Thyroid gland (tissue), 4 donors: ENCODE results near the gene WLS. TPM values are rescaled to one million over a fixed set of nuclear protein-coding genes. Genes with fewer than 3 reads are reported as not detected.

ENCODE experiments used
- DNase-seq, 2 donors: peaks; one replicate each; pipeline ENCODE4 v3.0.0-alpha.2; 2019
- H3K27ac ChIP-seq, 3 donors: fragments of 200-600 bp; sonication (generic); 1 replicate in 2 of 3; 2 replicates in 1 of 3; pipeline ENCODE4 v1.5.1; 2016 to 2019; ENCODE audit warnings: mild to moderate bottlenecking in 1 of 3, moderate library complexity in 1 of 3
- H3K27me3 ChIP-seq: fragments of 200-600 bp; sonication (generic); one replicate; pipeline ENCODE4 v1.5.1; 2019
- H3K36me3 ChIP-seq, 2 donors: fragments of 200-600 bp; sonication (generic); one replicate each; pipeline ENCODE4 v1.5.1; 2016 to 2019
- H3K4me1 ChIP-seq, 2 donors: fragments of 200-600 bp; sonication (generic); one replicate each; pipeline ENCODE4 v1.5.1; 2017 to 2019
- H3K4me3 ChIP-seq, 3 donors: fragments of 200-600 bp; sonication (generic); replicated peaks in 1 of 3; 1 replicate in 2 of 3; 2 replicates in 1 of 3; pipeline ENCODE4 v1.5.1; 2016; ENCODE audit warnings: mild to moderate bottlenecking in 1 of 3
- H3K9me3 ChIP-seq: fragments of 200-600 bp; sonication (generic); one replicate; pipeline ENCODE4 v1.5.1; 2017
- CTCF ChIP-seq, 6 experiments: fragments of 200-600 bp in 3 of 6; fragments of 450-650 bp in 3 of 6; sonication (generic) in 3 of 6; IDR thresholded peaks; one replicate each; pipeline ENCODE4 v1.5.1; 2016 to 2019; ENCODE audit warnings: antibody characterized with exemption in 6 of 6, mild to moderate bottlenecking in 2 of 6, inconsistent platforms in 1 of 6, moderate library complexity in 1 of 6
- POLR2A ChIP-seq, 2 donors: fragments of 450-650 bp; IDR thresholded peaks; one replicate each; pipeline ENCODE4 v1.6.1; 2017; ENCODE audit warnings: antibody characterized with exemption in 2 of 2, mild to moderate bottlenecking in 2 of 2, moderate library complexity in 1 of 2
- WGBS, 2 donors: methylation state at CpG; one replicate each; pipeline ENCODE4 v1.1.5; 2017; 5-methylcytosine and 5-hydroxymethylcytosine counted together
- intact Hi-C: fragments of 100-400 bp; cut with DNase I; formaldehyde crosslinking; loops from one replicate; pipeline ENCODE4 v1.15.1; 2023
- microRNA counts, 2 donors: library from miRNA; unstranded; fragments of <30 nt; microRNA quantifications; one replicate each; lab custom pipeline; 2016 to 2017
- microRNA-seq: library from miRNA; unstranded; fragments of <30 nt; microRNA quantifications from one replicate; pipeline ENCODE4, GENCODE V29; 2016
- small RNA-seq: library from RNA; depleted of rRNA; stranded (forward); fragments of <200 nt; gene quantifications from one replicate; pipeline ENCODE3, GENCODE V24; 2016
- total RNA-seq, 4 donors: library from RNA; depleted of rRNA; stranded (reverse); fragments of >200 nt; gene quantifications; one replicate each; pipeline ENCODE4 v1.2.3, GENCODE V29; 2016

Gene WLS
- total RNA-seq, 4 donors from 2014 or later: 20.0 to 52.7 (median 46.7) TPM

- Histone ChIP-seq H3K9me3 (no peaks in the 10 kb centered on the region), H3K4me3 (no peak overlapping the region), H3K36me3 (no peaks in the 10 kb centered on the region), H3K4me1 (no peaks in the 10 kb centered on the region), H3K27me3 (no peaks in the 10 kb centered on the region), H3K27ac (no peak overlapping the region)
- no peak for DNase-seq
- intact Hi-C loops: no loop called here
- 82 to 83% methylated on average over 4 of the region's 4 CpGs for WGBS, 2 donors
- no peak for TF ChIP-seq CTCF (IDR thresholded peaks at IDR 0.05)
- TF ChIP-seq POLR2A (IDR thresholded peaks at IDR 0.05): no peak
Observed at GRCh38 chr1:68087184-68087583, 145.1 kb downstream of the WLS start.

- DNase-seq: no peak
- Histone ChIP-seq H3K36me3 (no peaks in the 10 kb centered on the region), H3K4me3 (no peak overlapping the region), H3K9me3 (no peaks in the 10 kb centered on the region), H3K4me1 (no peaks in the 10 kb centered on the region), H3K27me3 (no peaks in the 10 kb centered on the region), H3K27ac (no peak overlapping the region)
- intact Hi-C loops: no loop called here
- TF ChIP-seq CTCF (IDR thresholded peaks at IDR 0.05): no peak
- no peak for TF ChIP-seq POLR2A (IDR thresholded peaks at IDR 0.05)
- 90 to 92% methylated on average over 1 of the region's 1 CpG for WGBS, 2 donors
Observed at GRCh38 chr1:68085752-68086151, 146.6 kb downstream of the WLS start.

GRCh38 chr1:68083686-68084085 lies 148.6 kb downstream of the WLS start:
- Histone ChIP-seq H3K36me3 (no peaks in the 10 kb centered on the region), H3K27ac (no peak overlapping the region), H3K4me3 (no peak overlapping the region), H3K9me3 (no peaks in the 10 kb centered on the region), H3K27me3 (no peaks in the 10 kb centered on the region), H3K4me1 (no peaks in the 10 kb centered on the region)
- DNase-seq: no peak
- intact Hi-C loops: no loop called here
- TF ChIP-seq POLR2A (IDR thresholded peaks at IDR 0.05) (no peak), CTCF (IDR thresholded peaks at IDR 0.05) (no peak)
- WGBS, 2 donors: 42 to 61% methylated on average over 2 of the region's 2 CpGs

- Histone ChIP-seq H3K27me3 (no peaks in the 10 kb centered on the region), H3K36me3 (no peaks in the 10 kb centered on the region), H3K27ac (no peak overlapping the region), H3K9me3 (no peaks in the 10 kb centered on the region), H3K4me1 (no peaks in the 10 kb centered on the region), H3K4me3 (no peak overlapping the region)
- no peak for DNase-seq
- intact Hi-C loops: no loop called here
- TF ChIP-seq CTCF (IDR thresholded peaks at IDR 0.05) (no peak), POLR2A (IDR thresholded peaks at IDR 0.05) (no peak)
Observed at GRCh38 chr1:68081775-68082283, 150.5 kb downstream of the WLS start.

- Histone ChIP-seq H3K4me3 (no peak overlapping the region), H3K27ac (no peak overlapping the region), H3K27me3 (no peaks in the 10 kb centered on the region), H3K9me3 (no peaks in the 10 kb centered on the region), H3K36me3 (no peaks in the 10 kb centered on the region), H3K4me1 (no peaks in the 10 kb centered on the region)
- intact Hi-C loops: no loop called here
- no peak for TF ChIP-seq POLR2A (IDR thresholded peaks at IDR 0.05)
- TF ChIP-seq CTCF (IDR thresholded peaks at IDR 0.05): no peak
- WGBS, 2 donors: 80 to 87% methylated on average over 2 of the region's 2 CpGs
- no peak for DNase-seq
Observed at GRCh38 chr1:68078647-68079046, 153.7 kb downstream of the WLS start.

MicroRNAs within 50 kb of the gene (microRNA counts, 767-probe panel; counts per million panel counts)
- 0 counts per million in 2 donors for microRNA hsa-miR-1262 (lab: Ali Mortazavi, UCI)

Small RNA genes within 50 kb of the gene (microRNA-seq; reads per million reads assigned to microRNA genes)
- gene MIR1262: 1.8 reads per million

Small RNA genes within 50 kb of the gene (small RNA-seq; reads per million reads assigned to genes)
- gene COX6B1P7 (not detected), gene MIR1262 (0.66 reads per million)

Other genes starting within 250 kb of the WLS start
- gene DIRAS3, start 181.9 kb downstream of the WLS start, total RNA-seq: 1 to 10 TPM; 2.1 to 2.4 (median 2.3) TPM
- gene RPE65, start 217.4 kb upstream of the WLS start, total RNA-seq: not detected